Measurements from ENCODE around the gene RASL10A. TPM values are rescaled to one million over a fixed set of nuclear protein-coding genes. Genes with fewer than 3 reads are reported as not detected.

The RASL10A gene
- total RNA-seq, 2 experiments from 2014 or later, result 0.58 TPM; not detected in 1

- DNase-seq, result no peak
- H3K4me1 Mint-ChIP-seq, result peaks cover 21% of the 10 kb centered on the region
- H3K27me3 Mint-ChIP-seq, result peaks cover 19% of the 10 kb centered on the region
- no peaks in the 10 kb centered on the region for H3K36me3 Mint-ChIP-seq
- no peak overlapping the region for H3K27ac Mint-ChIP-seq
- peak overlapping the region; percentile 63 for H3K4me3 Mint-ChIP-seq
- H3K9me3 Mint-ChIP-seq, result no peaks in the 10 kb centered on the region
These were observed 8.5 kb downstream of the RASL10A start for GRCh38 chr22:29306835-29307595.

- H3K9me3 Mint-ChIP-seq, result no peaks in the 10 kb centered on the region
- H3K36me3 Mint-ChIP-seq, result no peaks in the 10 kb centered on the region
- H3K4me1 Mint-ChIP-seq, result peaks cover 21% of the 10 kb centered on the region
- DNase-seq, result peak; percentile 65
- H3K27ac Mint-ChIP-seq, result no peak within 1 kb of the TSS
- peaks cover 17% of the 10 kb centered on the region for H3K27me3 Mint-ChIP-seq
- peak within 1 kb of the TSS; percentile 63 for H3K4me3 Mint-ChIP-seq
These were observed 9.2 kb downstream of the RASL10A start, which contains the start of gene GAS2L1 for GRCh38 chr22:29306175-29306834. Gene GAS2L1 (plus strand): TSS chr22:29306650. CDS start chr22:29308106, 1,456 bp downstream.

GRCh38 chr22:29305836-29306174 is 9.7 kb downstream of the RASL10A start:
- peak overlapping the region; percentile 62 for H3K4me3 Mint-ChIP-seq
- peaks cover 17% of the 10 kb centered on the region for H3K27me3 Mint-ChIP-seq
- peaks cover 4% of the 10 kb centered on the region for H3K36me3 Mint-ChIP-seq
- DNase-seq, result no peak
- peaks cover 17% of the 10 kb centered on the region for H3K4me1 Mint-ChIP-seq
- no peaks in the 10 kb centered on the region for H3K9me3 Mint-ChIP-seq
- H3K27ac Mint-ChIP-seq, result no peak overlapping the region

- Mint-ChIP-seq H3K36me3 (peaks cover 21% of the 10 kb centered on the region), H3K4me3 (no peak overlapping the region), H3K27ac (no peak overlapping the region), H3K4me1 (peaks cover 9% of the 10 kb centered on the region), H3K27me3 (peaks cover 17% of the 10 kb centered on the region), H3K9me3 (no peaks in the 10 kb centered on the region)
- no peak for DNase-seq
These were observed 12.6 kb downstream of the RASL10A start for GRCh38 chr22:29302681-29303465.

GRCh38 chr22:29302402-29302680 is 13.2 kb downstream of the RASL10A start:
- Mint-ChIP-seq H3K27ac (peak overlapping the region; percentile 34), H3K36me3 (peaks cover 26% of the 10 kb centered on the region), H3K9me3 (no peaks in the 10 kb centered on the region), H3K27me3 (peaks cover 17% of the 10 kb centered on the region), H3K4me3 (no peak overlapping the region), H3K4me1 (peaks cover 6% of the 10 kb centered on the region)
- DNase-seq, result no peak

GRCh38 chr22:29301716-29302401 is 13.6 kb downstream of the RASL10A start:
- no peak for DNase-seq
- Mint-ChIP-seq H3K4me3 (no peak overlapping the region), H3K9me3 (no peaks in the 10 kb centered on the region), H3K27ac (peak overlapping the region; percentile 34), H3K4me1 (peaks cover 5% of the 10 kb centered on the region), H3K36me3 (peaks cover 30% of the 10 kb centered on the region), H3K27me3 (peaks cover 17% of the 10 kb centered on the region)

GRCh38 chr22:29300807-29301601 is 14.5 kb downstream of the RASL10A start:
- H3K4me3 Mint-ChIP-seq, result no peak overlapping the region
- peaks cover 1% of the 10 kb centered on the region for H3K4me1 Mint-ChIP-seq
- H3K27me3 Mint-ChIP-seq, result peaks cover 12% of the 10 kb centered on the region
- H3K36me3 Mint-ChIP-seq, result peaks cover 30% of the 10 kb centered on the region
- DNase-seq, result no peak
- H3K27ac Mint-ChIP-seq, result peak overlapping the region; percentile 12
- no peaks in the 10 kb centered on the region for H3K9me3 Mint-ChIP-seq

- Mint-ChIP-seq H3K4me3 (no peak overlapping the region), H3K27ac (peak overlapping the region; percentile 51), H3K9me3 (no peaks in the 10 kb centered on the region), H3K27me3 (peaks cover 7% of the 10 kb centered on the region), H3K36me3 (peaks cover 33% of the 10 kb centered on the region), H3K4me1 (no peaks in the 10 kb centered on the region)
- no peak for DNase-seq
These were observed 15.1 kb downstream of the RASL10A start for GRCh38 chr22:29300467-29300806.

- peak overlapping the region; percentile 25 for H3K27ac Mint-ChIP-seq
- DNase-seq, result no peak
- no peak overlapping the region for H3K4me3 Mint-ChIP-seq
- no peaks in the 10 kb centered on the region for H3K4me1 Mint-ChIP-seq
- H3K9me3 Mint-ChIP-seq, result no peaks in the 10 kb centered on the region
- no peaks in the 10 kb centered on the region for H3K27me3 Mint-ChIP-seq
- H3K36me3 Mint-ChIP-seq, result peaks cover 33% of the 10 kb centered on the region
These were observed 16.2 kb downstream of the RASL10A start for GRCh38 chr22:29299136-29299900.

GRCh38 chr22:29298641-29299040 is 16.9 kb downstream of the RASL10A start:
- H3K36me3 Mint-ChIP-seq, result peaks cover 36% of the 10 kb centered on the region
- DNase-seq, result no peak
- no peaks in the 10 kb centered on the region for H3K27me3 Mint-ChIP-seq
- no peak overlapping the region for H3K4me3 Mint-ChIP-seq
- no peaks in the 10 kb centered on the region for H3K4me1 Mint-ChIP-seq
- H3K27ac Mint-ChIP-seq, result no peak overlapping the region
- no peaks in the 10 kb centered on the region for H3K9me3 Mint-ChIP-seq

- no peaks in the 10 kb centered on the region for H3K9me3 Mint-ChIP-seq
- no peaks in the 10 kb centered on the region for H3K27me3 Mint-ChIP-seq
- H3K36me3 Mint-ChIP-seq, result peaks cover 44% of the 10 kb centered on the region
- H3K4me3 Mint-ChIP-seq, result no peak overlapping the region
- peaks cover 13% of the 10 kb centered on the region for H3K4me1 Mint-ChIP-seq
- no peak for DNase-seq
- no peak overlapping the region for H3K27ac Mint-ChIP-seq
These were observed 23.1 kb downstream of the RASL10A start for GRCh38 chr22:29292379-29292778.

GRCh38 chr22:29291215-29291614 is 24.3 kb downstream of the RASL10A start:
- H3K36me3 Mint-ChIP-seq, result peaks cover 48% of the 10 kb centered on the region
- no peak overlapping the region for H3K27ac Mint-ChIP-seq
- peaks cover 20% of the 10 kb centered on the region for H3K4me1 Mint-ChIP-seq
- DNase-seq, result no peak
- no peaks in the 10 kb centered on the region for H3K27me3 Mint-ChIP-seq
- H3K4me3 Mint-ChIP-seq, result no peak overlapping the region
- H3K9me3 Mint-ChIP-seq, result no peaks in the 10 kb centered on the region

GRCh38 chr22:29290061-29290460 is 25.4 kb downstream of the RASL10A start:
- no peak for DNase-seq
- no peaks in the 10 kb centered on the region for H3K27me3 Mint-ChIP-seq
- peaks cover 51% of the 10 kb centered on the region for H3K36me3 Mint-ChIP-seq
- peaks cover 20% of the 10 kb centered on the region for H3K4me1 Mint-ChIP-seq
- H3K9me3 Mint-ChIP-seq, result no peaks in the 10 kb centered on the region
- H3K27ac Mint-ChIP-seq, result no peak overlapping the region
- no peak overlapping the region for H3K4me3 Mint-ChIP-seq

GRCh38 chr22:29288837-29289236 is 26.7 kb downstream of the RASL10A start:
- H3K36me3 Mint-ChIP-seq, result peaks cover 55% of the 10 kb centered on the region
- no peak overlapping the region for H3K4me3 Mint-ChIP-seq
- no peaks in the 10 kb centered on the region for H3K27me3 Mint-ChIP-seq
- H3K4me1 Mint-ChIP-seq, result peaks cover 20% of the 10 kb centered on the region
- H3K27ac Mint-ChIP-seq, result peak overlapping the region; percentile 15
- H3K9me3 Mint-ChIP-seq, result no peaks in the 10 kb centered on the region
- no peak for DNase-seq

Data from activated naive CD8-positive, alpha-beta T cell treated with anti-CD3 and anti-CD28 coated beads for 36 hours (primary cell).